ENCODE results near the gene NCAPH2.
"Not testable (repeated sequence)": the region's sequence is repeated elsewhere in the genome, so short reads cannot be mapped to it uniquely, and the experiment has no call there.

Gene NCAPH2

GRCh38 chr22:50529897-50530579 is 22.0 kb downstream of the NCAPH2 start, which contains the start of gene TYMP:
TYMP (minus strand) TSS chr22:50530012; CDS start chr22:50529709, 303 bp downstream.
- DNase-seq (ENCODE audit: low read depth, low spot score), result no peak

- DNase-seq (ENCODE audit: low read depth, low spot score), result no peak
These were observed 22.5 kb downstream of the NCAPH2 start for GRCh38 chr22:50530580-50530876.

GRCh38 chr22:50530877-50531545 is 23.0 kb downstream of the NCAPH2 start:
- no peak for DNase-seq (ENCODE audit: low read depth, low spot score)

GRCh38 chr22:50531546-50531961 is 23.5 kb downstream of the NCAPH2 start:
- no peak for DNase-seq (ENCODE audit: low read depth, low spot score)

- no peak for DNase-seq (ENCODE audit: low read depth, low spot score)
These were observed 24.1 kb downstream of the NCAPH2 start for GRCh38 chr22:50531962-50532674.

GRCh38 chr22:50532824-50533796 is 25.1 kb downstream of the NCAPH2 start:
- DNase-seq (ENCODE audit: low read depth, low spot score), result no peak

- not testable (repeated sequence) for DNase-seq (ENCODE audit: low read depth, low spot score)
These were observed 26.1 kb downstream of the NCAPH2 start for GRCh38 chr22:50533856-50534711.

GRCh38 chr22:50535113-50535512 is 27.1 kb downstream of the NCAPH2 start:
- DNase-seq (ENCODE audit: low read depth, low spot score), result no peak

GRCh38 chr22:50536226-50536625 is 28.2 kb downstream of the NCAPH2 start:
- DNase-seq (ENCODE audit: low read depth, low spot score), result no peak

GRCh38 chr22:50537765-50538164 is 29.7 kb downstream of the NCAPH2 start:
- no peak for DNase-seq (ENCODE audit: low read depth, low spot score)

GRCh38 chr22:50540381-50540780 is 32.4 kb downstream of the NCAPH2 start:
- no peak for DNase-seq (ENCODE audit: low read depth, low spot score)

GRCh38 chr22:50541667-50542026 is 33.6 kb downstream of the NCAPH2 start:
- DNase-seq (ENCODE audit: low read depth, low spot score), result not testable (repeated sequence)

GRCh38 chr22:50542416-50542927 is 34.4 kb downstream of the NCAPH2 start:
- no peak for DNase-seq (ENCODE audit: low read depth, low spot score)

GRCh38 chr22:50544078-50544745 is 36.2 kb downstream of the NCAPH2 start:
- DNase-seq (ENCODE audit: low read depth, low spot score), result no peak

GRCh38 chr22:50544746-50545253 is 36.8 kb downstream of the NCAPH2 start:
- no peak for DNase-seq (ENCODE audit: low read depth, low spot score)

GRCh38 chr22:50545522-50546325 is 37.7 kb downstream of the NCAPH2 start, which contains the start of gene KLHDC7B:
KLHDC7B (plus strand) TSS chr22:50545899; CDS start chr22:50546244, 345 bp downstream.
- no peak for DNase-seq (ENCODE audit: low read depth, low spot score)

GRCh38 chr22:50546326-50547262 is 38.6 kb downstream of the NCAPH2 start:
- no peak for DNase-seq (ENCODE audit: low read depth, low spot score)
